GM23338 (cell line): ENCODE results near the gene ABCC9. TPM values are rescaled to one million over a fixed set of nuclear protein-coding genes. Genes with fewer than 3 reads are reported as not detected.

ENCODE experiments used
- ATAC-seq: fragments of 200-7000 bp; cut with Tn5 transposase; 3 replicates; pipeline ENCODE4 v1.9.1; 2020
- DNase-seq: peaks from one replicate; pipeline ENCODE4 v3.0.0-alpha.2; 2015; ENCODE audit warnings: low spot score
- H2AFZ ChIP-seq: fragments of 200-600 bp; sonication (generic); 2 replicates; pipeline ENCODE4 v1.8.0; 2016; ENCODE audit warnings: antibody characterized with exemption, mild to moderate bottlenecking, moderate library complexity
- H3F3A ChIP-seq: fragments of 200-600 bp; sonication (generic); replicated peaks from 2 replicates; pipeline ENCODE4 v1.8.0; 2017; ENCODE audit warnings: antibody characterized with exemption, mixed run types, low read depth
- H3K27ac ChIP-seq: fragments of 200-600 bp; sonication (generic); 2 replicates; pipeline ENCODE4 v1.6.1; 2016; ENCODE audit warnings: low read depth
- H3K27me3 ChIP-seq: fragments of 200-600 bp; sonication (generic); 2 replicates; pipeline ENCODE4 v1.8.0; 2016; ENCODE audit warnings: mild to moderate bottlenecking, mixed run types, moderate library complexity; ENCODE audit not compliant: insufficient read depth
- H3K36me3 ChIP-seq: fragments of 200-600 bp; sonication (generic); 2 replicates; pipeline ENCODE4 v1.8.0; 2016; ENCODE audit warnings: mild to moderate bottlenecking; ENCODE audit not compliant: insufficient read depth
- H3K4me1 ChIP-seq: fragments of 200-600 bp; sonication (generic); 2 replicates; pipeline ENCODE4 v1.8.0; 2016; ENCODE audit warnings: mild to moderate bottlenecking, moderate library complexity; ENCODE audit not compliant: insufficient read depth
- H3K4me2 ChIP-seq: fragments of 200-600 bp; sonication (generic); 2 replicates; pipeline ENCODE4 v1.7.1; 2017; ENCODE audit warnings: mixed run types
- H3K4me3 ChIP-seq: fragments of 200-600 bp; sonication (generic); 2 replicates; pipeline ENCODE4 v1.6.1; 2016; ENCODE audit warnings: mixed run types
- H3K79me2 ChIP-seq: fragments of 200-600 bp; sonication (generic); replicated peaks from 2 replicates; pipeline ENCODE4 v1.8.0; 2017; ENCODE audit warnings: mild to moderate bottlenecking; ENCODE audit not compliant: insufficient read depth
- H3K9me2 ChIP-seq: fragments of 200-600 bp; sonication (generic); 2 replicates; pipeline ENCODE4 v1.8.0; 2017; ENCODE audit not compliant: insufficient read depth
- H4K20me1 ChIP-seq: fragments of 200-600 bp; sonication (generic); replicated peaks from 2 replicates; pipeline ENCODE4 v1.8.0; 2017; ENCODE audit warnings: mild to moderate bottlenecking; ENCODE audit not compliant: insufficient read depth
- H3K27ac Mint-ChIP-seq: 2 replicates; pipeline ENCODE4 v1.8.0; 2020; ENCODE audit warnings: inconsistent platforms, mild to moderate bottlenecking, moderate library complexity, mixed read lengths
- H3K27me3 Mint-ChIP-seq: 3 replicates; pipeline ENCODE4 v1.8.0; 2022; ENCODE audit warnings: low read depth, mild to moderate bottlenecking, moderate library complexity, mixed read lengths, inconsistent platforms; ENCODE audit not compliant: insufficient read depth, poor library complexity
- H3K36me3 Mint-ChIP-seq: 3 replicates; pipeline ENCODE4 v1.8.0; 2021; ENCODE audit warnings: low read depth, mild to moderate bottlenecking, inconsistent platforms, moderate library complexity, mixed read lengths
- H3K4me1 Mint-ChIP-seq: 3 replicates; pipeline ENCODE4 v1.8.0; 2020; ENCODE audit warnings: mild to moderate bottlenecking, inconsistent platforms, mixed read lengths
- H3K4me3 Mint-ChIP-seq: 3 replicates; pipeline ENCODE4 v1.8.0; 2021; ENCODE audit warnings: moderate library complexity, mild to moderate bottlenecking, inconsistent platforms, mixed read lengths
- H3K9me3 Mint-ChIP-seq: 3 replicates; pipeline ENCODE4 v1.8.0; 2020; ENCODE audit warnings: moderate library complexity, mild to moderate bottlenecking, inconsistent platforms, mixed read lengths
- CREB1 ChIP-seq: fragments of 250-450 bp; sonication (Bioruptor Pico); IDR thresholded peaks from 2 replicates; pipeline ENCODE4 v1.5.0; 2020; ENCODE audit warnings: low read depth, mild to moderate bottlenecking, moderate library complexity
- CTCF ChIP-seq, 2 experiments: fragments of 200-600 bp in 1 of 2; sonication (generic) in 1 of 2; conservative IDR thresholded peaks; 2 replicates each; pipeline versions ENCODE4 v1.5.1 to v1.6.1; 2016 to 2017; ENCODE audit warnings: antibody characterized with exemption in 2 of 2, low read depth in 2 of 2, mild to moderate bottlenecking in 2 of 2, moderate library complexity in 1 of 2
- ETS1 ChIP-seq: IDR thresholded peaks from 2 replicates; pipeline ENCODE4 v1.6.1; 2016; ENCODE audit warnings: antibody characterized with exemption
- EZH2 ChIP-seq: fragments of 200-600 bp; sonication (generic); IDR thresholded peaks from one replicate; pipeline ENCODE4 v1.8.0; 2017; ENCODE audit warnings: antibody characterized with exemption, mild to moderate bottlenecking, low read depth; ENCODE audit not compliant: unreplicated experiment
- EZH2phosphoT487 ChIP-seq: fragments of 200-600 bp; sonication (generic); IDR thresholded peaks from one replicate; pipeline ENCODE4 v1.8.1; 2018; ENCODE audit warnings: antibody characterized with exemption; ENCODE audit not compliant: unreplicated experiment
- JUNB ChIP-seq: IDR thresholded peaks from one replicate; pipeline ENCODE4 v1.6.1; 2016; ENCODE audit warnings: antibody characterized with exemption; ENCODE audit not compliant: unreplicated experiment
- NANOG ChIP-seq: IDR thresholded peaks from 2 replicates; pipeline ENCODE4 v1.6.1; 2016; ENCODE audit warnings: antibody characterized with exemption, borderline replicate concordance
- POLR2AphosphoS5 ChIP-seq: IDR thresholded peaks from 2 replicates; pipeline ENCODE4 v1.6.1; 2016; ENCODE audit warnings: antibody characterized with exemption, low read depth
- REST ChIP-seq: IDR thresholded peaks from one replicate; pipeline ENCODE4 v1.6.1; 2018; ENCODE audit warnings: antibody characterized with exemption; ENCODE audit not compliant: unreplicated experiment
- STAT1 ChIP-seq: IDR thresholded peaks from one replicate; pipeline ENCODE4 v1.6.1; 2016; ENCODE audit warnings: antibody characterized with exemption; ENCODE audit not compliant: unreplicated experiment
- ZNF114 ChIP-seq: fragments of 250-450 bp; sonication (Bioruptor Pico); IDR thresholded peaks from 2 replicates; pipeline ENCODE4 v1.5.0; 2020; ENCODE audit warnings: mild to moderate bottlenecking, moderate library complexity
- ZNF331 ChIP-seq: fragments of 250-450 bp; sonication (Bioruptor Pico); IDR thresholded peaks from 2 replicates; pipeline ENCODE4 v1.5.0; 2020; ENCODE audit warnings: low read depth, mild to moderate bottlenecking, moderate library complexity
- ZNF462 ChIP-seq: fragments of 250-450 bp; sonication (Bioruptor Pico); IDR thresholded peaks from 2 replicates; pipeline ENCODE4 v1.5.0; 2020; ENCODE audit warnings: mild to moderate bottlenecking, moderate library complexity
- polyA plus RNA-seq: library from polyadenylated mRNA; unstranded; fragments of >200 nt; fragmentation: Nextera tagmentation; extraction: Ambion mirVana; gene quantifications from 2 replicates; pipeline ENCODE4 v1.2.1, GENCODE V29; 2016
- total RNA-seq: library from RNA; depleted of rRNA; stranded (reverse); fragments of >200 nt; shearing (Covaris generic); gene quantifications from 2 replicates; pipeline ENCODE4 v1.2.3, GENCODE V29; 2014

The ABCC9 gene
- total and polyA plus RNA-seq, 2 experiments from 2014 or later: not detected

- H2AFZ ChIP-seq: no peak overlapping the region
- H3K27ac ChIP-seq: no peak overlapping the region
- no peak for ATAC-seq
- Mint-ChIP-seq H3K36me3 (no peaks in the 10 kb centered on the region), H3K4me3 (no peak overlapping the region), H3K27ac (no peak overlapping the region), H3K4me1 (peaks cover 24% of the 10 kb centered on the region), H3K9me3 (no peaks in the 10 kb centered on the region), H3K27me3 (peaks cover 1% of the 10 kb centered on the region)
- DNase-seq: no peak
- no peaks in the 10 kb centered on the region for H4K20me1 ChIP-seq
- no peaks in the 10 kb centered on the region for H3K36me3 ChIP-seq
- H3K4me3 ChIP-seq: no peak overlapping the region
- TF ChIP-seq POLR2AphosphoS5: no peak
- TF ChIP-seq REST: no peak
- no peak for TF ChIP-seq EZH2
- no peak for TF ChIP-seq JUNB
- no peak for TF ChIP-seq CTCF (conservative IDR thresholded peaks at IDR 0.05; ENCODE audit: low read depth in 2 of 2)
- TF ChIP-seq NANOG: no peak
- no peak for TF ChIP-seq ZNF331
- TF ChIP-seq ZNF114 (CRISPR knock-in tag): no peak
- TF ChIP-seq ZNF462: no peak
- no peak for TF ChIP-seq EZH2phosphoT487
- no peak for TF ChIP-seq CREB1 (CRISPR knock-in tag)
- no peak for TF ChIP-seq ETS1
- TF ChIP-seq STAT1: no peak
- H3K4me2 ChIP-seq: no peak overlapping the region
- H3K4me1 ChIP-seq: 0 out of 2 replicates have a peak, but pooled peaks cover 5% of the 10 kb centered on the region
- no peaks in the 10 kb centered on the region for H3F3A ChIP-seq
- H3K27me3 ChIP-seq: no peaks in the 10 kb centered on the region
- H3K79me2 ChIP-seq: no peaks in the 10 kb centered on the region
- no peaks in the 10 kb centered on the region for H3K9me2 ChIP-seq
These were observed 43.1 kb upstream of the ABCC9 start for GRCh38 chr12:21984375-21984774.
